ENCODE data around the gene FSTL4.

The FSTL4 gene

DNA sequence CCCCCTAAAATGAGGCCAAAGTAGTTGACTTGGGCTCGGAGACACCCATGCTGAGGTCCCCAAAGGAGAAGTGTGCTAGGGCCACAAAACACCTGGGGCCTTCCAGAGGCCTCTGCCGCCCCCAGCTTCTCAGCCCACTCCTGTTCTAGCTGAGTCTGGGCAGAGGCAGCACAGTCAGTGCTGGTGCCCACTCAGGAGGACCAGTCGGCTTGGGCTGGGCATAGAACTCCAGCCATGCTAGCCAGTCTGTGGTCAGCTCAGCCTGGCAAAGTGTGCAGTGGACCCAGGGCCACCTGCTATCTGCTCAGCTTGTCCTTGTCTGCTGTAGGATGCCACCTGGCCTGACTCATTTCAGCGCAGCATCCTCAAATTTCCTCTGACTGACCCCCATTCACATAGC, 254.6 kb downstream of the FSTL4 start:
- in situ Hi-C loops (cut with MboI; ENCODE audit: low sequenced_read_pairs) = no loop called here

DNA sequence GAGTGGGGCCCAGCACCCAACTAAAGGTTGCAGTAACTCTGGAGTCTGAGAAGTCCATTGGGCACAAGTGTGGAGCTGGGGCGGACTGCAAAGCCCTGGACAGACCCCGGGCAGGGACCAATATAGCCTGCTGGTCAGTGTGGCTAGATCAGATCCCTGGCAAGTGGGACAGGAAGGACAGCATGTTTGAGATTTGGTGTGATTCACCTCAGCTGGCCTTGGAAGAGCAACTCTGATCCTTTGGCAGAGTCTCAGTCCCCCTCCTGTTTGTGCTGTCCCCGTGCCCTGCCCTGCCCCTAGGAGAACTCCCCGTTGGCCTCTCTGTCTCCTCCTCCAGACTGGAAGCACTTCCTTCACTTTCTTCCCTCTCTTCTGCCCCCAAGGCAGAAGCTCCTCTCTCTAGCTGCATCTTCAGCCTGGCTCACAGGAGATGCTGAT, 255.3 kb downstream of the FSTL4 start:
- in situ Hi-C loops (cut with MboI; ENCODE audit: low sequenced_read_pairs) = no loop called here

GRCh38 chr5:133356396-133356983, 255.9 kb downstream of the FSTL4 start:
- in situ Hi-C loops (cut with MboI; ENCODE audit: low sequenced_read_pairs) = no loop called here

GRCh38 chr5:133354323-133355185, 257.8 kb downstream of the FSTL4 start:
- in situ Hi-C loops (cut with MboI; ENCODE audit: low sequenced_read_pairs) = no loop called here

GRCh38 chr5:133353741-133354140, 258.6 kb downstream of the FSTL4 start:
- in situ Hi-C loops (cut with MboI; ENCODE audit: low sequenced_read_pairs) = no loop called here

DNA sequence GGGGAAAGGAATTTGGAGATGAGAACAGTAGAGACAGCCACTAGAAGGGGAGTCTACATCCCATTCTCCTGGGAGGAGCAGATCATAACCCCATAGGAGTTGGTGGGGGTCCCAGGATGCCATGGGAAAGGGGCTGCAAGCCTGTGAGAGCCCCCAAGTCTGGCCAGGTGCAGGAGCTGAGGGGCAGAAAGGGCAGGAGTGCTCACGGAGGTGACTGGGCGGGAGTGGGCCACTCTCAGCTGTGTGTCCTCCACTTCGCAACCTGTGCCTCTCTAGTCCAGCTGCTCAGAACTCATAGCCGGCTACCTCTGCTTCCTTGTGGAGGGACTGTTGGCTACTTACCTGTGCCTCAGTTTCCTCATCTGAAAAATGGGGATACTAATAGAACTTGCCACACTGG, 263.9 kb downstream of the FSTL4 start:
- in situ Hi-C loops (cut with MboI; ENCODE audit: low sequenced_read_pairs) = no loop called here

GRCh38 chr5:133347039-133347438, 265.3 kb downstream of the FSTL4 start:
- in situ Hi-C loops (cut with MboI; ENCODE audit: low sequenced_read_pairs) = no loop called here

- in situ Hi-C loops (cut with MboI; ENCODE audit: low sequenced_read_pairs) = no loop called here
Observed at GRCh38 chr5:133344266-133344665, 268.1 kb downstream of the FSTL4 start.

DNA sequence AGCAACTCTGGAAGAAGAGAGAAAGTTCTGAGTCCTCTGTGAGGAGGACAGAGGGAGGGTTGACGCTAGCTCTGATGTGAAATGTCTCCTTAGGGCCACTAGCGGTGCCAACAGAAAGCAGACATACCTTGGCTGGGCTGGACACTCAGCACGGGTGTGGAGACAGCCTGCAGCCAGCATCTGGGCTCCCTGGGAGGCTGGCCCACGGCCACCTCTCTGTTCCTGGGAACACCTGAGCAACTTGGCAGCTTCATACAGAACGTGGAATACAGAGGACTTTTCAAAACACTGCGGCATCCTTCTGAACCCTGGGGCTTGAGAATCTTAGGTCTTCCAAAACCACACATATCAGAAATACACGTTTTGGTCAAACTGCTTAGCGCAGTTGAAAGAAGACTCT, 269.1 kb downstream of the FSTL4 start:
- in situ Hi-C loops (cut with MboI; ENCODE audit: low sequenced_read_pairs) = no loop called here

DNA sequence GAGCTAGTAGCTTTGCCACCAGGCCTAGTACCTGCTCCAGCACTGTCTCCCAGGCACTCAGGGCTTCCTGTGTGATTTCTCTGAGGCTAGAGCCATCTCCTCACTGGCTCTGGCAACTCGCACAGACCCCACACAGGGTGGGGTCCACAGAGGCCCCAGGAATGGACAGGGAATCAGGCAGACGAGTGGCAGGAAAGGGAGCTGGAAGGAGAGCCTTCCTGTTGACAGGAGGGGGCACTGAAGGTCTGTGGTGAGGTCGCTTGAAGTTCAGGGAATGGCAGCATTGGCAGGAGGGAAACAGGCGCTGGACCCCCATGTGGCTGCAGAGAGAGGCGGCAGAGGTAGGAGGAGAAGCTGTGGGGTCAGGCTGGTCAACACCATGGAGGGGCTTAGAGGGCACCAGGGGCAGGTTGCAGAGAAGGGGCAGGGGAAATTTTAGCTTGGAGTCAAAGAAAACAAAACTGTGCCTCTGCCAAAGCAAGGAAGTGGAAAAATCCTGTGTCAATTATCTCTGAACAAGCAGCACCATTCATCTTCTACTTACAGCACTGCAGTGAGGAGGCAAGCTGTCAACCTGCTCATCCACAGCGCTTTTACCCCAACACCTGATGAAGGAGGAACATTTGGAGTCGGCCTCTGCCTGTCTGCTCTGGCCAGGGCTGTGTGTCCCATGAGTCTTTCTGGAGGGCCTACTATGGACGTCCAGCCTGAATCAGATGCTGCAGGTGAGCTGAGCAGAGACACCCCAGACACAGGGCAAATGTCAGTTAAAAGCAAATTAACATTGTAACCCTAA, 270.2 kb downstream of the FSTL4 start:
- in situ Hi-C loops (cut with MboI; ENCODE audit: low sequenced_read_pairs) = no loop called here

GRCh38 chr5:133341296-133341695, 271.0 kb downstream of the FSTL4 start:
- in situ Hi-C loops (cut with MboI; ENCODE audit: low sequenced_read_pairs) = no loop called here

- in situ Hi-C loops (cut with MboI; ENCODE audit: low sequenced_read_pairs) = no loop called here
Observed at GRCh38 chr5:133340822-133341221, 271.5 kb downstream of the FSTL4 start.

- in situ Hi-C loops (cut with MboI; ENCODE audit: low sequenced_read_pairs) = no loop called here
Observed at GRCh38 chr5:133340002-133340755, 272.2 kb downstream of the FSTL4 start.

GRCh38 chr5:133338504-133339355, 273.6 kb downstream of the FSTL4 start:
- in situ Hi-C loops (cut with MboI; ENCODE audit: low sequenced_read_pairs) = no loop called here

DNA sequence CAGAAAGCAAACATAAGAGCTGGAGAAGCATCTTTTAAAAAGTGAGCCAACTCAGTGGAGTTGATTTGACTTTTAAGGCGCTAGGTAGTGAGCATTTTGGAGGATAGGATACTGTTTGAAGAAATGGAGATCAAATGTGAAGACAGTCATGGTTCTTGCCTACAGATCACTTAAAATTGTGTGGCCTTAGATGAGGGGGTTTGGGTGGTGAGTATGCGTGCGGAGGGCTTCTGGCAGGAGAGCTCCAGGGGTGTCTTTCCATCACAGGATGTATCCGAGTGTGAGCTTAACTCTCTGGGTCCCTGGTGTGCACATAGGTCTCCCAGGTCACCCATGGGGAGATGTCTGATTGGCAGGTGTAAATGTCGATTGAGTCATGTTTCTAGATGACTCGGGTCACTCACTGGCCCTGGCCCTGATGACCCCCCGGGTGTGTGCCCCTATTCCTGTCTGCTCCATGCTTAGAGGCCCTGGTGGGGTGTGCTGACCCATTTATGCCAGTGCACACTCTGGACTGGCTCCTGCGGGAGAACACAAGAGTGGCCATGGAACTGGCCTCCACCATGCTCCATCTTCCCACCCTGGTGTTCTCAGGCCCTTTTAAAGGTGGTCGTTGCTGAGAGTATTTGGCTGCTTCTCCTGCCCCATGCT, 274.4 kb downstream of the FSTL4 start:
- in situ Hi-C loops (cut with MboI; ENCODE audit: low sequenced_read_pairs) = no loop called here

GRCh38 chr5:133336969-133337410, 275.4 kb downstream of the FSTL4 start:
- in situ Hi-C loops (cut with MboI; ENCODE audit: low sequenced_read_pairs) = no loop called here

DNA sequence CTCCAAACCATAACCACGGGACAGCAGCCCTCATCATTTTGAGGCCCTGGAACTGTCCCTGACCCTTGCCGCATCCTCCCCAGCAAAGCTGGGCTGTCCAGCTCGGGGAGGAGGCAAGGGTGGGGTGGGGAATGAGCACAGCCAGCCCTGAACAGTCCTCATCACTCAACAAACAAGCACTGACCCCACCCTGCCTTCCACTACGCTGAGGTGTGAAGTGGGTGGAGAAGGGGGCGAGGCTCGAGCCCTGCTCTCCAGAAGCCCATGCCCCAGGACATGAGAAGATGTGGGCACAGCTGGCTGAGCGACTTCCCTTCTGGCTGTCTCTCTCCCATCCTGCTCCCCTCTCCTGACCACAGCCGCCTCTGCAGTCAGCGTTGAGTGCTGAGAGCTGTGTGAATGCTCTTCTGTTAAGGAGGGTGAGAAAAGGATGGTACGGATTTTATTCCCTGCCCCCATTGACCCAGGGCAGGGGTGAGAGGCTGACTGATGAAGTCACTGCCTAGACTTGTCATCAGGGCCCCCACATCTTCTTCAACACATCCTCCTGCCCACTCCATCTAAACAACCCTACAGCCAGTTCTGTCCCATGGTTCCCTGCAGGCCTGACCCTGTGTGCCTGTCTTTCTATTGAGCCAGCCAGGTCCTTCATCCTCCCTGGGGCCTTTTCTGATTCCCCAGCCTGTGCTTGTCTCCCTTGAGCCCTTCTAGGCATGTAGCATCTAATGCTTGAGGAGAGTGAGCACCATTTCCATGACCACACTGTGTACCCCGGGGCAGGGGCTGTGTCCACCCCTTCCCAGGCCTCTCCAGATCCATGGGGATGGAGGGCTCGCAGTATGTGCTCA, 276.0 kb downstream of the FSTL4 start:
- in situ Hi-C loops (cut with MboI; ENCODE audit: low sequenced_read_pairs) = no loop called here

GRCh38 chr5:133334796-133335639, 277.3 kb downstream of the FSTL4 start:
- in situ Hi-C loops (cut with MboI; ENCODE audit: low sequenced_read_pairs) = no loop called here

Measured in HL-60/S4 (cell line).